Measurements from ENCODE around the gene GOLGA6L25. TPM values are rescaled to one million over a fixed set of nuclear protein-coding genes. Genes with fewer than 3 reads are reported as not detected.
"Not testable (repeated sequence)": the region's sequence is repeated elsewhere in the genome, so short reads cannot be mapped to it uniquely, and the experiment has no call there.

The GOLGA6L25 gene
- not detected for total RNA-seq
- polyA plus RNA-seq, result not detected

GRCh38 chr15:28553268-28553667, at the start of gene GOLGA6L25:
TSS of gene GOLGA6L25 (plus strand) at chr15:28553568. CDS start at chr15:28553629, 61 bp downstream.
- H3K27ac ChIP-seq (ENCODE audit: low read depth, low read length); H3K27me3 ChIP-seq (ENCODE audit: insufficient read depth, low read length); H3K4me1 ChIP-seq (ENCODE audit: insufficient read depth, low read length); H3K4me1 Mint-ChIP-seq; H3K27ac Mint-ChIP-seq; DNase-seq; H3K4me3 ChIP-seq (ENCODE audit: low read length in 2 of 2); H3K36me3 ChIP-seq (ENCODE audit: insufficient read depth, low read length); H3K4me3 Mint-ChIP-seq; CTCF ChIA-PET (ENCODE audit: partially characterized antibody); H3K36me3 Mint-ChIP-seq; H3K27me3 Mint-ChIP-seq; H3K9me3 ChIP-seq (ENCODE audit: control insufficient read depth in 1 of 2, low read length in 2 of 2); H3K9me3 Mint-ChIP-seq; intact Hi-C loops (cut with micrococcal nuclease); POLR2A ChIA-PET (ENCODE audit: partially characterized antibody): not testable (repeated sequence)

- intact Hi-C loops (cut with micrococcal nuclease); H3K4me1 ChIP-seq (ENCODE audit: insufficient read depth, low read length); H3K27ac ChIP-seq (ENCODE audit: low read depth, low read length); H3K9me3 Mint-ChIP-seq; H3K4me1 Mint-ChIP-seq; H3K36me3 Mint-ChIP-seq; H3K27me3 Mint-ChIP-seq; H3K27me3 ChIP-seq (ENCODE audit: insufficient read depth, low read length); H3K9me3 ChIP-seq (ENCODE audit: control insufficient read depth in 1 of 2, low read length in 2 of 2); DNase-seq; H3K27ac Mint-ChIP-seq; CTCF ChIA-PET (ENCODE audit: partially characterized antibody); H3K36me3 ChIP-seq (ENCODE audit: insufficient read depth, low read length); H3K4me3 Mint-ChIP-seq; POLR2A ChIA-PET (ENCODE audit: partially characterized antibody); H3K4me3 ChIP-seq (ENCODE audit: low read length in 2 of 2): not testable (repeated sequence)
Observed at GRCh38 chr15:28508217-28508889, 45.0 kb upstream of the GOLGA6L25 start.

- H3K36me3 Mint-ChIP-seq; H3K27me3 ChIP-seq (ENCODE audit: insufficient read depth, low read length); H3K27me3 Mint-ChIP-seq; H3K36me3 ChIP-seq (ENCODE audit: insufficient read depth, low read length); H3K9me3 Mint-ChIP-seq; H3K9me3 ChIP-seq (ENCODE audit: control insufficient read depth in 1 of 2, low read length in 2 of 2); H3K4me1 ChIP-seq (ENCODE audit: insufficient read depth, low read length); H3K27ac Mint-ChIP-seq; H3K27ac ChIP-seq (ENCODE audit: low read depth, low read length); POLR2A ChIA-PET (ENCODE audit: partially characterized antibody); DNase-seq; intact Hi-C loops (cut with micrococcal nuclease); H3K4me1 Mint-ChIP-seq; H3K4me3 Mint-ChIP-seq; CTCF ChIA-PET (ENCODE audit: partially characterized antibody); H3K4me3 ChIP-seq (ENCODE audit: low read length in 2 of 2): not testable (repeated sequence)
Observed at GRCh38 chr15:28514128-28514527, 39.2 kb upstream of the GOLGA6L25 start.

- H3K4me3 Mint-ChIP-seq; intact Hi-C loops (cut with micrococcal nuclease); H3K9me3 Mint-ChIP-seq; DNase-seq; H3K4me1 Mint-ChIP-seq; H3K27ac ChIP-seq (ENCODE audit: low read depth, low read length); H3K36me3 ChIP-seq (ENCODE audit: insufficient read depth, low read length); H3K27ac Mint-ChIP-seq; H3K27me3 ChIP-seq (ENCODE audit: insufficient read depth, low read length); CTCF ChIA-PET (ENCODE audit: partially characterized antibody); H3K36me3 Mint-ChIP-seq; H3K4me3 ChIP-seq (ENCODE audit: low read length in 2 of 2); H3K9me3 ChIP-seq (ENCODE audit: control insufficient read depth in 1 of 2, low read length in 2 of 2); H3K27me3 Mint-ChIP-seq; H3K4me1 ChIP-seq (ENCODE audit: insufficient read depth, low read length); POLR2A ChIA-PET (ENCODE audit: partially characterized antibody): not testable (repeated sequence)
Observed at GRCh38 chr15:28515208-28515607, 38.2 kb upstream of the GOLGA6L25 start.

- H3K27ac Mint-ChIP-seq; CTCF ChIA-PET (ENCODE audit: partially characterized antibody); H3K27ac ChIP-seq (ENCODE audit: low read depth, low read length); H3K9me3 ChIP-seq (ENCODE audit: control insufficient read depth in 1 of 2, low read length in 2 of 2); H3K4me3 Mint-ChIP-seq; H3K27me3 Mint-ChIP-seq; H3K36me3 ChIP-seq (ENCODE audit: insufficient read depth, low read length); H3K4me1 Mint-ChIP-seq; H3K36me3 Mint-ChIP-seq; H3K4me3 ChIP-seq (ENCODE audit: low read length in 2 of 2); H3K4me1 ChIP-seq (ENCODE audit: insufficient read depth, low read length); POLR2A ChIA-PET (ENCODE audit: partially characterized antibody); intact Hi-C loops (cut with micrococcal nuclease); H3K27me3 ChIP-seq (ENCODE audit: insufficient read depth, low read length); H3K9me3 Mint-ChIP-seq: not testable (repeated sequence)
- DNase-seq, result peak in 1 of 5 donors; percentile 4
Observed at GRCh38 chr15:28532954-28533353, 20.4 kb upstream of the GOLGA6L25 start, which contains the start of gene GOLGA8G. TSS of gene GOLGA8G (minus strand) at chr15:28532971. CDS start at chr15:28532909, 62 bp downstream.

GRCh38 chr15:28573351-28573750, 20.0 kb downstream of the GOLGA6L25 start:
- H3K27ac ChIP-seq (ENCODE audit: low read depth, low read length); H3K36me3 ChIP-seq (ENCODE audit: insufficient read depth, low read length); H3K4me1 Mint-ChIP-seq; CTCF ChIA-PET (ENCODE audit: partially characterized antibody); H3K4me3 ChIP-seq (ENCODE audit: low read length in 2 of 2); H3K27ac Mint-ChIP-seq; H3K4me1 ChIP-seq (ENCODE audit: insufficient read depth, low read length); H3K4me3 Mint-ChIP-seq; H3K36me3 Mint-ChIP-seq; H3K9me3 Mint-ChIP-seq; intact Hi-C loops (cut with micrococcal nuclease); H3K9me3 ChIP-seq (ENCODE audit: control insufficient read depth in 1 of 2, low read length in 2 of 2); H3K27me3 ChIP-seq (ENCODE audit: insufficient read depth, low read length); POLR2A ChIA-PET (ENCODE audit: partially characterized antibody); DNase-seq; H3K27me3 Mint-ChIP-seq: not testable (repeated sequence)

- H3K9me3 Mint-ChIP-seq; CTCF ChIA-PET (ENCODE audit: partially characterized antibody); H3K4me1 Mint-ChIP-seq; intact Hi-C loops (cut with micrococcal nuclease); H3K27me3 ChIP-seq (ENCODE audit: insufficient read depth, low read length); H3K9me3 ChIP-seq (ENCODE audit: control insufficient read depth in 1 of 2, low read length in 2 of 2); H3K27ac Mint-ChIP-seq; POLR2A ChIA-PET (ENCODE audit: partially characterized antibody); H3K4me3 ChIP-seq (ENCODE audit: low read length in 2 of 2); H3K36me3 Mint-ChIP-seq; H3K4me1 ChIP-seq (ENCODE audit: insufficient read depth, low read length); H3K27ac ChIP-seq (ENCODE audit: low read depth, low read length); H3K27me3 Mint-ChIP-seq; H3K36me3 ChIP-seq (ENCODE audit: insufficient read depth, low read length); DNase-seq: not testable (repeated sequence)
- peak overlapping the region in 2 of 8 donors; percentile 39 to 41 for H3K4me3 Mint-ChIP-seq
Observed at GRCh38 chr15:28588977-28589606, 35.7 kb downstream of the GOLGA6L25 start.

Measured in CD4-positive, alpha-beta memory T cell (primary cell).